K562 (cell line): ENCODE results near the gene ZFYVE27. TPM values are rescaled to one million over a fixed set of nuclear protein-coding genes. Genes with fewer than 3 reads are reported as not detected.

Source experiments
- ATAC-seq: fragments of 200-7000 bp; cut with Tn5 transposase; 3 replicates; pipeline ENCODE4 v1.9.1; 2020; ENCODE audit warnings: moderate library complexity
- BruUV-seq: library from RNA; stranded (reverse); fragments of 400-500 nt; replicated peaks from 2 replicates; lab custom pipeline; 2021; lab: Mats Ljungman, UMichigan
- CTCF ChIA-PET: fragments of 300-600 bp; formaldehyde crosslinking; extraction: SDS; loops from one replicate; lab custom pipeline; 2021; ENCODE audit warnings: low intra/inter-chr PET ratio; lab: Yijun Ruan, JAX
- POLR2A ChIA-PET: fragments of 300-600, 350-650 bp; sonication (Branson Sonifier 250); formaldehyde crosslinking; extraction: SDS; loops from one replicate; lab custom pipeline; 2021; ENCODE audit warnings: antibody characterized with exemption, inconsistent platforms; lab: Yijun Ruan, JAX
- DNase-seq, 4 experiments: peaks; one replicate each; pipeline versions ENCODE4 v3.0.0 to v3.0.0-alpha.2; 2011 to 2018; ENCODE audit warnings: low spot score in 3 of 4, mixed read lengths in 3 of 4; ENCODE audit errors: extremely low read depth in 1 of 4
- FAIRE-seq: peaks from 2 replicates; lab custom pipeline; 2011; peaks lifted over from hg19 to GRCh38; lab: Jason Lieb, UNC
- H2AFZ ChIP-seq: 2 replicates; pipeline ENCODE4 v1.6.0; 2011; ENCODE audit warnings: low read depth, low read length, control low read depth, inconsistent platforms
- H3K27ac ChIP-seq: fragments of 200-600 bp; 3 replicates; pipeline ENCODE4 v1.8.0; 2011; ENCODE audit warnings: low read depth, mild to moderate bottlenecking, control low read depth, inconsistent platforms, low read length, moderate library complexity, mixed read lengths; ENCODE audit errors: extremely low read depth
- H3K27me3 ChIP-seq, 2 experiments: fragments of 300-600 bp in 1 of 2; 2 replicates in 1 of 2; 3 replicates in 1 of 2; pipeline versions ENCODE4 v1.6.0 to v1.8.0; 2011; ENCODE audit warnings: inconsistent platforms in 2 of 2, low read length in 2 of 2, mild to moderate bottlenecking in 1 of 2, mixed read lengths in 1 of 2, moderate library complexity in 1 of 2; ENCODE audit not compliant: control insufficient read depth in 2 of 2, insufficient read depth in 2 of 2
- H3K36me3 ChIP-seq: fragments of 300-600 bp; 3 replicates; pipeline ENCODE4 v1.8.0; 2011; ENCODE audit warnings: mild to moderate bottlenecking, low read length, inconsistent platforms; ENCODE audit not compliant: control insufficient read depth, insufficient read depth
- H3K4me1 ChIP-seq, 2 experiments: fragments of 200-600 bp in 1 of 2; replicated peaks in 1 of 2; 2 replicates in 1 of 2; 3 replicates in 1 of 2; pipeline versions ENCODE4 v1.5.1 to v1.8.0; 2011; ENCODE audit warnings: inconsistent platforms in 2 of 2, low read length in 2 of 2, mild to moderate bottlenecking in 1 of 2, mixed read lengths in 1 of 2, moderate library complexity in 1 of 2; ENCODE audit not compliant: control insufficient read depth in 2 of 2, insufficient read depth in 2 of 2
- H3K4me2 ChIP-seq: 2 replicates; pipeline ENCODE4 v1.6.1; 2011; ENCODE audit warnings: low read length, control low read depth, inconsistent platforms, mixed read lengths; ENCODE audit not compliant: insufficient read depth
- H3K4me3 ChIP-seq: fragments of 200-600 bp; sonication (generic), shearing (Covaris generic); 2 replicates; pipeline ENCODE4 v1.5.1; 2016; ENCODE audit warnings: control low read depth, inconsistent platforms
- H3K79me2 ChIP-seq: fragments of 200-600 bp; 3 replicates; pipeline ENCODE4 v1.8.0; 2011; ENCODE audit warnings: low read length, inconsistent platforms; ENCODE audit not compliant: control insufficient read depth, insufficient read depth
- H3K9ac ChIP-seq, 2 experiments: 2 replicates each; pipeline versions ENCODE4 v1.6.0 to v1.6.1; 2011; ENCODE audit warnings: low read depth in 2 of 2, low read length in 2 of 2, control low read depth in 1 of 2, inconsistent platforms in 1 of 2, mild to moderate bottlenecking in 1 of 2, mixed read lengths in 1 of 2; ENCODE audit not compliant: insufficient read depth in 1 of 2
- H3K9me1 ChIP-seq: one replicate; pipeline ENCODE4 v1.6.0; 2011; ENCODE audit warnings: inconsistent platforms, mild to moderate bottlenecking, low read length, moderate library complexity; ENCODE audit not compliant: control insufficient read depth, insufficient read depth
- H3K9me3 ChIP-seq: replicated peaks from 2 replicates; pipeline ENCODE4 v1.5.1; 2011; ENCODE audit warnings: low read depth, low read length, inconsistent platforms; ENCODE audit not compliant: control insufficient read depth, insufficient read depth
- H4K20me1 ChIP-seq: replicated peaks from 2 replicates; pipeline ENCODE4 v1.6.1; 2011; ENCODE audit warnings: low read length, inconsistent platforms, mixed read lengths; ENCODE audit not compliant: control insufficient read depth, insufficient read depth
- CLOCK ChIP-seq: fragments of 250-450 bp; sonication (Bioruptor Pico); IDR thresholded peaks from 2 replicates; pipeline ENCODE4 v1.4.0; 2020; ENCODE audit warnings: mild to moderate bottlenecking, moderate library complexity, borderline replicate concordance
- DEAF1 ChIP-seq: fragments of 450-650 bp; formaldehyde crosslinking; IDR thresholded peaks from 2 replicates; pipeline ENCODE4 v1.4.0; 2020; ENCODE audit warnings: mild to moderate bottlenecking, moderate library complexity
- HCFC1 ChIP-seq: IDR thresholded peaks from 2 replicates; pipeline ENCODE4 v1.6.1; 2012; ENCODE audit warnings: low read depth, low read length, improper control_type of control experiment
- HMG20A ChIP-seq: fragments of 450-650 bp; formaldehyde crosslinking; conservative IDR thresholded peaks from 2 replicates; pipeline ENCODE4 v1.4.0; 2020; ENCODE audit warnings: mild to moderate bottlenecking, mixed read lengths
- MCM2 ChIP-seq: fragments of 450-650 bp; IDR thresholded peaks from 2 replicates; pipeline ENCODE4 v1.6.1; 2017; ENCODE audit warnings: low read depth, mild to moderate bottlenecking
- MTA1 ChIP-seq: fragments of 450-650 bp; IDR thresholded peaks from 2 replicates; pipeline ENCODE4 v1.6.1; 2017; ENCODE audit warnings: borderline replicate concordance
- RAD21 ChIP-seq, 2 experiments: fragments of 250-450 bp in 1 of 2; fragments of 450-650 bp in 1 of 2; sonication (Bioruptor Pico) in 1 of 2; formaldehyde crosslinking in 1 of 2; IDR thresholded peaks in 1 of 2; conservative IDR thresholded peaks in 1 of 2; 2 replicates each; pipeline versions ENCODE4 v1.4.0 to v1.8.0; 2020 to 2022; ENCODE audit warnings: mild to moderate bottlenecking in 2 of 2, moderate library complexity in 1 of 2
- SP2 ChIP-seq: IDR thresholded peaks from 2 replicates; pipeline ENCODE4 v1.6.1; 2011; ENCODE audit warnings: mild to moderate bottlenecking, low read depth, low read length, moderate library complexity; ENCODE audit not compliant: poor library complexity, severe bottlenecking; ENCODE audit errors: extremely low read depth
- TCF15 ChIP-seq: fragments of 250-450 bp; sonication (Bioruptor Pico); IDR thresholded peaks from 2 replicates; pipeline ENCODE4 v1.8.0; 2022; ENCODE audit warnings: moderate library complexity, mild to moderate bottlenecking, inconsistent platforms
- ZFP1 ChIP-seq: fragments of 450-650 bp; formaldehyde crosslinking; IDR thresholded peaks from 2 replicates; pipeline ENCODE4 v1.4.0; 2020; ENCODE audit warnings: mild to moderate bottlenecking, mixed read lengths
- ZNF23 ChIP-seq: fragments of 250-450 bp; sonication (Bioruptor Pico); IDR thresholded peaks from 2 replicates; pipeline ENCODE4 v1.4.0; 2020; ENCODE audit warnings: mild to moderate bottlenecking
- WGBS: fragments of 100-300 bp; shearing (Covaris generic); methylation state at CpG from one replicate; pipeline ENCODE4 v1.1.6; 2016; ENCODE audit warnings: low coverage, mixed read lengths; ENCODE audit not compliant: insufficient coverage; ENCODE audit errors: missing lambda C conversion rate; 5-methylcytosine and 5-hydroxymethylcytosine counted together
- in situ Hi-C: fragments of 300-500 bp; cut with MboI; formaldehyde crosslinking; loops from 4 replicates; pipeline ENCODE4 v1.15.0; 2018; ENCODE audit warnings: inconsistent platforms, mixed read lengths
- intact Hi-C: fragments of 100-400 bp; cut with micrococcal nuclease; formaldehyde crosslinking; loops from 2 replicates; pipeline ENCODE4 v1.14.2; 2022
- polyA plus RNA-seq, 8 experiments: library from polyadenylated mRNA; depleted of rRNA in 4 of 8; stranded (reverse) in 5 of 8; unstranded in 3 of 8; fragments of >200 nt; fragmentation: Nextera tagmentation in 2 of 8; fragmentation: Illumina TruSeq in 1 of 8; extraction: Ambion mirVana in 2 of 8; extraction: Trizol in 1 of 8; gene quantifications; 2 replicates each; pipeline versions ENCODE4 v1.2.1 to v1.2.3, GENCODE V29; 2011 to 2014; ENCODE audit warnings: inconsistent platforms in 1 of 8, missing spikeins in 1 of 8
- total RNA-seq, 7 experiments: library from RNA; depleted of rRNA in 6 of 7; stranded (reverse); fragments of >200 nt in 6 of 7; fragmentation: Illumina TruSeq in 2 of 7; extraction: Trizol in 2 of 7; gene quantifications; 2 replicates each; pipeline versions ENCODE4 v1.2.1 to v1.2.3, GENCODE V29; 2011 to 2021; ENCODE audit warnings: low replicate concordance in 1 of 7
- TF ChIP-seq, protein P1 (sequence below): conservative IDR thresholded peaks from 2 replicates; pipeline ENCODE4 v1.6.1; 2011; ENCODE audit warnings: low read depth, mild to moderate bottlenecking, low read length; ENCODE audit not compliant: control insufficient read depth

Gene ZFYVE27
- total and polyA plus RNA-seq, 9 of the 15 experiments (the other 6 are each of a cell fraction or from before 2014, with no cell fraction given) = 0.81 to 21.9 (median 15.3) TPM

- TF ChIP-seq RAD21 (CRISPR knock-in tag; conservative IDR thresholded peaks at IDR 0.05 in 1 of 2, IDR thresholded peaks at IDR 0.05 in 1 of 2) (peak; percentile 79 to 87), MCM2 (no peak), HCFC1 (no peak), DEAF1 (CRISPR knock-in tag) (peak; percentile 56), ZFP1 (CRISPR knock-in tag) (no peak), ZNF23 (CRISPR knock-in tag) (no peak)
Measured at GRCh38 chr10:97759158-97759887, 22.4 kb downstream of the ZFYVE27 start (continued).

DNA sequence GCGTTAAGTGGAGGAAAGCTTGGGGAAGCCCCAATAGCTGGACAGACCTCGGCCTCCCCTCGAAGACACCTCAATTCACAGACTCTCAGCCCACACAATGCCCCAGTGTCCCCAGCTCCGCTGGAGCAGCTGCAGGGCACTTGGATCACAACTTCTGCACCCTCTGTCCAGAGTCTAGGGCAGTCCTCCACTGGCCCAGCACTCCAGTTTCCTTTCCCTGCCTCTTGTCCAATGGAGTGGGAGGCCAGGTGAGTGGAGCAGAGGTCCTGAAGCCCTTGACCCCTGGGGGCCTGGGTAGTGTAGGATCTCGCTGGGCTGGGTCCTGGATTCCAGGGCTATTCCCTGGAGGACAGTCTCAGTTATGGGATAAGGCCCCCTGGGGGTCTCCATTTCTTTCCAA, 23.0 kb downstream of the ZFYVE27 start:
- intact Hi-C loops = loop anchor here (1.0 kb wide), 1 partner anchor 109 kb away; no protein-coding TSS in a partner anchor
- BruUV-seq = no TSS peak
- no peak for ATAC-seq
- Histone ChIP-seq H3K4me3 (no peak overlapping the region), H3K36me3 (peaks cover 50% of the 10 kb centered on the region; the same call in 2 of the 3 replicates), H3K27me3 (no peaks in the 10 kb centered on the region), H3K4me1 (peaks cover 0 to 3% of the 10 kb centered on the region in 2 experiments; a peak in 2 of 5 replicates), H3K9me3 (no peaks in the 10 kb centered on the region), H3K79me2 (no peaks in the 10 kb centered on the region), H3K4me2 (no peak overlapping the region), H3K9ac (no peak overlapping the region), H3K27ac (no peak overlapping the region), H2AFZ (no peak overlapping the region), H3K9me1 (no peaks in the 10 kb centered on the region), H4K20me1 (no peaks in the 10 kb centered on the region; the same call in 1 of the 2 replicates)
- in situ Hi-C loops = loop anchor here (25.0 kb wide), 1 partner anchor 102 kb away; no protein-coding TSS in a partner anchor
- TF ChIP-seq CLOCK (no peak), HMG20A (CRISPR knock-in tag) (no peak), SP2 (no peak), TCF15 (CRISPR knock-in tag) (no peak), MTA1 (no peak)
- TF ChIP-seq, protein P1, sequence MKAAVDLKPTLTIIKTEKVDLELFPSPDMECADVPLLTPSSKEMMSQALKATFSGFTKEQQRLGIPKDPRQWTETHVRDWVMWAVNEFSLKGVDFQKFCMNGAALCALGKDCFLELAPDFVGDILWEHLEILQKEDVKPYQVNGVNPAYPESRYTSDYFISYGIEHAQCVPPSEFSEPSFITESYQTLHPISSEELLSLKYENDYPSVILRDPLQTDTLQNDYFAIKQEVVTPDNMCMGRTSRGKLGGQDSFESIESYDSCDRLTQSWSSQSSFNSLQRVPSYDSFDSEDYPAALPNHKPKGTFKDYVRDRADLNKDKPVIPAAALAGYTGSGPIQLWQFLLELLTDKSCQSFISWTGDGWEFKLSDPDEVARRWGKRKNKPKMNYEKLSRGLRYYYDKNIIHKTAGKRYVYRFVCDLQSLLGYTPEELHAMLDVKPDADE = no peak
- DNase-seq = no peak
- FAIRE-seq = no peak
- ChIA-PET POLR2A (interaction anchor here (0.7 kb wide), 1 partner anchor 241 kb away, joined by 3 read pairs; no protein-coding TSS in a partner anchor), CTCF (interaction anchor here (2.6 kb wide), 1 partner anchor 109 kb away, joined by 17 read pairs; no protein-coding TSS in a partner anchor)
- WGBS = 100% methylated on average over 1 of the region's 5 CpGs
